Skin epidermis (tissue), 12 donors: ENCODE data around the gene SOX10.

Source experiments
- H3K27ac ChIP-seq, 21 experiments: fragments of 200-600 bp; sonication (generic) in 11 of 21; one replicate each; pipeline ENCODE4 v1.5.0; 2020; ENCODE audit warnings: mild to moderate bottlenecking in 3 of 21, inconsistent platforms in 2 of 21, moderate library complexity in 2 of 21
- H3K4me3 ChIP-seq, 7 experiments: fragments of 200-600 bp; sonication (generic) in 2 of 7; one replicate each; pipeline ENCODE4 v1.5.0; 2020; ENCODE audit warnings: inconsistent platforms in 2 of 7, mild to moderate bottlenecking in 2 of 7, moderate library complexity in 1 of 7

The SOX10 gene

DNA sequence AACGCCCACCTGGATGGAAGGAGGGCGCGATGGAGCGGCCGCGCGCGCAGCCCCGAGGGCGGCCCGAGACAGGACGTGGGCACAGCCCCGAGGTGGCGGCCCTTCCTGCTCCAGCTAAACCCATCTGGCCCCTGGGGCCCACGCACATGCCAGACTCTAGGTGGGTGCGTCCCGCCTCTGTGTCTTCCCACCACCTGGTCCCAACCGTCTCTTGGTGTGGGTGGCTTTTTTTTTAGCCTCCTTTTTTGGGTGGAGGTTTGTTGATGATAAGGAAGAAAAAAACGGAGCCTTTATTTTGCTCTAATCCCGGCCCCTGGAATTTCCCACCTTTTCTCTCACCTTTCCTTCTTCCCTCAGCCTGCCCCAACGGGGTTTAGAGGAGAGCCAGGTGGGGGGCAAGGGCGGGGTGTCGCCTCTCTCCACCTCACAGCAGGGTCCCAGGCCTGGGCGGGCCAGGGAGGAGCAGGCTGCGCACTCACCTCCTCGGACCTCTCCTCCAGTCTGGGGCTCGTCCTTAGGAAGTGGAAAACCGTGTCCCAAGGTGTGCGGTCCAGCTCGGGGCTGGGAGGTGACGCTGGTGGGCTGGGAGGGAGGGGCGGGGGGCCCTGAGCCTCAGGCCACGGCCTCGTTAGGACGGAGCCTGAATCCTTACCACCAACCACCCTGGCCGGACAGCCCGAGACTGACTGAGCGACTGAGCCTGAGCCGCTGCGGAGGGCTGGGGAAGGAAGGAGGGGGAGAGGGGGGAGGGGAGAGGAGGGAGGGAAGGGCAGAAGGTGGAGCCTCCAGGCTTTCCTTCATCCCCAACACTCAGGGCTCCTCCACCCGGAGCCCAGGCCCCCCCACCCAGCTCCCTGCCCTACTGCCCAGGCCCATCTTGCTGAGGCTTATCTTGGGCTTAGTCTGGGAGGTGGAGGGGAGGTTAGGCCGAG, at the start of gene SOX10:
TSS of gene SOX10 (minus strand) at position 696 of the 932 bp plus-strand sequence. CDS start 771 bp downstream, outside the sequence.
- Histone ChIP-seq H3K27ac (peak within 1 kb of the TSS in 7 of 21 experiments; percentile 26 to 78 (median 48)), H3K4me3 (peak within 1 kb of the TSS in 1 of 7 experiments; percentile 1)

DNA sequence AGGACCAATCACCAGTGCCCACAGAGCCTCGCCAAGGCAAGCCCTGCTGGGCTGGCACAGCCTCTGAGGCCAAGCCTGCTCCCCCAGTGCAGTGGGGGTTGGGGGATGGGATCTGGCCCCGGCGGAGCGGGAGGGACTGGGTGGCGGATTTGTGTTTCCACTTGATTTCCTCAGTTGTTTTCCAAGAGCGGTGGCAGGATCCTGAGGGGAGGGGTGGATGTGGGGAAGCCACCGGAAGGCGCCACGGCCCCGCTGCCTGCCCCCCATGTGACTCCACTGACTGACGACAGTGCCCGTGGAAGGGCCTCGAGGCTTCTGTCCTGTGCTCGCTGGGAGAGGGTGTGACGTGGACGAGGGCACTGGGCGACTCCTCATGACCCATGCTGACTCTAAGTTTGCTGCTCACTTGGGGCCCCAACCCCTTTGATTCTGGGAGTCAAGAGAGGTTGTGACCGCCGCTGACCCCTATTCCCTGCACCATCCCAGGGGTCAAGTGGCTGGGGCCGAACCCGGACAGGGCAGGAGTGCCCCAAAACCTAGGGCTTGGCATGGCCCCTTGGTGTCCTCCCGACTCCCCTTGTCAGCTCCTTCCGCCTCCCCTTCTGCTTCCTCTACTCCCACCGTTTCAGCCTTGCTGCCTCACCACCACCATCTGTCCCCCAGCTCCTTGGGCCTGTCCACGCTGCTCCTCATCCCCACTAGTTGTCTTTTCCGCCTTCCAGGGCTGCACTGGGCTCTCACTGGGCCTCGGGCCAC, 49.3 kb upstream of the SOX10 start:
- no peak overlapping the region for H3K4me3 ChIP-seq
- H3K27ac ChIP-seq, result peak overlapping the region in 14 of 21 experiments; percentile 0 to 68 (median 24)

DNA sequence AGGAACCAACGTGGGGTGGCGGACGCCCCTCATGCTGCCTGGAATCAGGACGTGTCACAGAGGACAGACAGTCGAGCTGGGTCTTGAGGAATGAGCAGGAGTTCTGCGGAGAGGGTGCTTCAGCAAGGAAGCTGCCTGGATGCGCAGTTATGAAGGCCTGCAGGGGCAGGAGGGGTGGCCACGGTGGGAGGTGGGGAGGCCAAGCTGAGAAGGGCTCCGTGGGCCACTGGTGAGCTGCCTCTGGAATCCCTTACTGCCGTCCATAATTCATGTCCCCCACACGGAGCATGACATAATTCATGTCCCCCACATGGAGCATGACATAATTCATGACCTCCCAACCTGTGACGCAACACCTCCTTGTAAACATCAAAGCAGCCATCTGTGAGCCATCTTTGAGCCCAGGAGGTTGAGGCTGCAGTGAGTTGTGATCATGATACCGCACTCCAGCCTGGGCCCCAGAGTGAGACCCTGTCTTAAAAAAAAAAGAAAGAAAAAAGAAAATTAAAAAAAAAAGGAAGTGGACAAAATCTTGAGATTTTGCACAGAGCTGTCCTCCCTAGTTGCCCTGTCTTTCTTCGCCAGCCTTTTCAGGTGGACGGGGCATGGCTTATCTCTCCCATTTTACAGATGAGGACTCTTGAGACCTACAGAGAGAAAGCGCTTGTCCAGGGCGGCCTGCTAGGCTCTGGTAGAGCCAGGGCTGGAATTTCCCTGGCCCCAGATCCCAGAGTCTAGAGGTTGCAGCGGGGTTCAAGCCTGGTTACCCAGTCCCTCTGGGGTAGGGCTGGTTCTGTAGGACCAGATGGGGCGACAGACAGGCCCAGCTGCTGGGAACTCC, 48.5 kb upstream of the SOX10 start:
- no peak overlapping the region for H3K4me3 ChIP-seq
- H3K27ac ChIP-seq, result peak overlapping the region in 7 of 21 experiments; percentile 4 to 68 (median 34)

DNA sequence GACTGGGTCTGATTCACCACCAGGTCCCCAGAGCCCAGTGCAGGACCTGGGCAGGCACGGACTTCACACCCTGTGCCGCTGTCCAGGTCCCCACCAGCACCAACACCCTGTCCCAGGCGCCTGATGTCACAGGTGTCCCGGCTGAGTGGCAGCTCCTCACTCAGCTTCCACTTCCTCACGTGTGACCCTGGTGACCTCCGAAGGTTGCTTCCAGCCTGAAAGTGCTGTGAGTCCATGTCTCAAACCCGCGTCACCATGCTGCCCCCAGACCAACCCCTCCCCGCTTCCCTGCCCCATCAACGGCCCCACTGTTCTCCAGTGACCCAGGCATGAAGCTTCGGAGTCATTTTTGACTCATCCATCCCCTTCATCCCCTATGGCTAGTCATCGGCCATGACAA, 47.1 kb upstream of the SOX10 start:
- H3K4me3 ChIP-seq, result no peak overlapping the region
- peak overlapping the region in 1 of 21 experiments; percentile 20 for H3K27ac ChIP-seq

DNA sequence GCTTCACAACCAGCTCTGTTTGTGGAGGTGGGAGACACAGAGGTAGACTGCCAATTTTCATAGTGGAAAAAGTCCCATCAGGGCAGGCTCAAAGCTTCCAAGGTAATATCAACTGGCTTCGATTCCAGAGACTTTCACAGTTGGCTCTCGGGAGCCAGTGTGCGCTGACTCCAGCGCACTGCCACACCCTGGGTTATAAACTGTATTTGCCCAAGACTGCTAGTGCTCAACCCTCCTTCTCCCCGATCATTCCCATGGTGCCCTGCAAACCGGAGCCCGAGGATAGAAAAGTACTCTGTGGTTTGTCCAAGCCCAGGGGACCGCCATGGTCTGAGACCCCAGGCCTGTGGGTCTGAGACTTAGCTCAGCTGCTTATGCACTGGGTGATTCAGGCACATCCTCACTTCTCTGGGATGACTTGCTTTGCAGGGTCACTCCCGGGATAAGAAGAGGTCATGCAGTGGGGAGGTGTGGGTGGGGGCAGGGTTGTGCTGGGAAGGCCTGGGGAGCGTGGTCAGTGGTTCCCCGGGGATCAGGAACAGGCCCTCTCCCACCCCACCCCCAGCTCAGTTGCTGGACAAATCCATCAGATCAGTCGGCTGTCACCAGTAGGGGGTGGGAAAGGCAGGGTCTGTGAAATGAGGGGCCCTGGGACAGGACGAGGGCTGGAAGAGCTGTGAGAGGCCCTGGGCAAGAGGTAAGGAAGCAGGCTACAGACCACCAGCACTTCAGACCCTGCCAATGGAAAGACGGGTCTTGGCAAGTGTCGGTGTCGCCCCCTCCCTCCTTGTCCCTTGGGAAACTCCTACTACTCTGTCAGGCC, 46.2 kb upstream of the SOX10 start:
- Histone ChIP-seq H3K4me3 (no peak overlapping the region), H3K27ac (peak overlapping the region in 2 of 21 experiments; percentile 20 to 24)

DNA sequence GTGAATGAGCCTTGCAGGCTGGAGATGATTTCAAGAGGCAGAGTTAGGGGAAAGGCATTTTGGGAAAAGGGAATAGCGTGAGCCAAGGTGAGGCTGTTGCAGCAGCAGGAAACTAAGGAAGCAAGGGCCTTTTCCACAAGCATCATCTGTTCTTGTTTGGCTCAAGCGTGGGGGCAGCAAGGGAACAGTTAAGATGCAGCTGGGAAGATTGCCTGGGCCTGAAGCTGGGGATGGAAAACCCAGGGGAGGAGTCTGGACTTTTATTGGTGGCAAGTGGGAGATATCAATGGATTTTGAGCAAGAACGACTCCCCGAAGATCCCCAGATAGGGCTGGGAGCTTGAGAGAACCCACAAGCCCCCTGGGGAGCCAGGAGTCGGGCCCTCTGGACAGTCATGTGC, 45.5 kb upstream of the SOX10 start:
- Histone ChIP-seq H3K27ac (peak overlapping the region in 3 of 21 experiments; percentile 14 to 24 (median 20)), H3K4me3 (no peak overlapping the region)

DNA sequence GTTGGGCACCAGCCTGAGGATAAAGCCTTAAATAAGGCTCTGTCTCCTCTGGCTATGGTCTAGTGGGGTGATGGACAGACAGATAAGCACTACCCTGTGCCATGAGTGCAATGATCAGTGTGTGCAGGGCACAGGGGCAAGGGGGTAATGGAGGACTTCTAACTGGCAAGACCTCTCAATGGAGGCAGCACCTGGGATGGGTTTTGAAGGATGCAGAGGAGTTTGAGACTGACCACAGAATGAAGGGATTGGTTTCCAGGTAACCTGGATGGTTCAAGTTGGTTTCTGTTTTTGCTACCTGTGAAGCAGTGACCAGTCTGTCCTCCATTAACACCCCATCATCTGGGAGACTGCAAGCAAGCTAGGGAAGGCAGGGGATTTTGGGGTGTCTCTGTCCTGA, 45.0 kb upstream of the SOX10 start:
- no peak overlapping the region for H3K4me3 ChIP-seq
- H3K27ac ChIP-seq, result peak overlapping the region in 1 of 21 experiments; percentile 20

DNA sequence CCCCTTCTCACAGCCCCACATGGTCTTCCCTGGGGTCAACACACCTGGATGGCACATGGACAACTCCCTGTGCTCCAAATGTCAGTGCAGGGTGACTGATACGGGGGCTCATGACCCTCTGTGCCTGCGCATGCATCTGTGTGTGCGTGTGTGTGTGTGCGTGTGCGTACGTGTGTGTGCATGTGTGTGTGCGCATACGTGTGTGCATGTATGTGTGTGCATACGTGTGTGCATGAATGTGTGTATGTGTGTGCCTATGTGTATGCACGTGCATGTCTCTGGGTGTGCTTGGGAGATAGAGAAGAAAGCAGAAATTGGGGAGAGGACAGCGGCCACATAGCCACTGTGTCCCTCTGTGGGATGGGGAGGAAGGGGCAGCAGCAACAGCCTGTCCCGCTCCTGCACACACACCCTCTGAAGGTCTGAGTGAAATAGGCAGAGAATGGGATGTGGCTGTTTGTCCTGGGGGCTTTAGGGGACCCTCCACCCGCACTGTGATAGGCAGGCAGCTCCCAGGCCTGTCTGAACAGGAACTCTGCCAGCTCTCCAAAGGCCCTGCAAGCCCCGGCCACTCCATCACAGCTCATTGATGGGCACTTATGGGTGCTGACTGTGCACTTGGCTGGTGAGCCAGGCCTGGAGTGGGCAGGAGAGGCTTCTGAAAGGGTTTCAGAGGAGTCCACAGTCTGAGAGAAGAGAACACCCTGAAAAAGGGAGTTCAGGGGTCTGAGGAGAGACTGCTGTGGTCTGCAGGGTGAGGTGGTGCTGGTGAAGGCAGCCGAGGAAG, 44.2 kb upstream of the SOX10 start:
- no peak overlapping the region for H3K4me3 ChIP-seq
- H3K27ac ChIP-seq, result no peak overlapping the region

DNA sequence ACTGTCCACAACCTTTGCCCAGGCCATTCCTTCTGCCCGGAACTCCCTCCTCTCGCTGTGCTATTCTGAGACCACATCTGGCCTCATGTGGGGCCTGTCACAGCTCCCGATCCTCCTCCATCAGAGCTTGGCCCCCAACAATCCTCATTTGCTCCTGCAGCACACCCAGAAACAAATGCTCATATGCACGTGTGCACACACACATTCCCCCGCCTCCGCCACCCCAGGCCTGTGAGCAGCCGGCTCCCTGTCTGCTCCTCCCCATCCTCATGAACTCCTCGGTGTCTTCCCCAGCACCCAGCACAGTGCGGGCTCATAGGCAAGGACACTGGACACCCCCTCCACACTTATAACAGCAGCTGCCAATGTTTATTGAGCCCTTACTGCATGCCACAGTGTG, 43.1 kb upstream of the SOX10 start:
- Histone ChIP-seq H3K4me3 (no peak overlapping the region), H3K27ac (peak overlapping the region in 1 of 21 experiments; percentile 34)

DNA sequence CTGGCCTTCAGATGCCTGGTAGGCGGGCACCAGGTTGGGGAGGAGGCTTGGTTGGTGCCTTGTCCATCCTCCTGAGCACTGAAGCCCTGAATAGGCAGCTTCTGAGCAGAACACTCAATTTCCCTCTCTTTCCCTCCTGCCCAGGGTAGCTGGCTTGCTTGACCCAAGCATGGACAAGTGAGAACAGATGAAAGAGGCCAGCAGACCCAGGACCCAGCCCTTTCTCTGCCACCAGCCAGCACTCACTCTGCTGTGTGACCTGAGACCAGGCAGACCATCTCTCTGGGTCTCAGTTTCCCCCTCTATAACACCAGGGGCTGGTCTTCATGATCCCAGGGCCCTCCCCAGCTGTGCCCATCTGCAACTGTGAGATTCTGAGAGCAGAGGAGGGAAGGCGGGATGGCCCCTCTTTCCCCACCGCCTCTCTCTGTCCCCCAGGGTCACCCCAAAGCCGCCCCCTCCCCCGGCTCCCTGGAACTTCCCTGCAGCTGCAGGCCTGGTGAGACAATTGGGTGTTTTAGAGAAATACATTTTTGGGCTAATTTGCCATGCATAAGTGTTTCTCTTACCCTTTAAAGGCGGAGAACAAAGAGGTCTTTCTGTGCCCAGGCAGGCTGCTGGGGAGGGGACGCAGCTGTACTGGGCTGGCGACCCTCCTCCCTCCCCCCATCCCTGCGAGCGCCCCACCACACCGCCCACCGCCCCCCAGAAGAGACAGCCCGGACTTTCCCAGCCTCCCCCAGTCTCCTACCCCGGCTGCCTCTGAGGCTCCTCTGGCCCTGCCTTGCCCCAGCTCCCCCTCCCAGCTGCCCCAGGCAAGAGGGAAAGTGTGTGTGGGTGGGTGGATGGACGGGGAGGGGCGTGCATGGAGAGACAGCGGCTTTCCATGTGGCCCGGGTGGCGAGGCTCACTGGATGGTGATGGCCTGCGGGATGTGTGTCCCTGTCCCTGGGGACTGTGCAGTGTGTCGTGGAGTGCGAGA, 42.1 kb upstream of the SOX10 start:
- Histone ChIP-seq H3K27ac (peak overlapping the region in 2 of 21 experiments; percentile 3 to 19), H3K4me3 (no peak overlapping the region)

DNA sequence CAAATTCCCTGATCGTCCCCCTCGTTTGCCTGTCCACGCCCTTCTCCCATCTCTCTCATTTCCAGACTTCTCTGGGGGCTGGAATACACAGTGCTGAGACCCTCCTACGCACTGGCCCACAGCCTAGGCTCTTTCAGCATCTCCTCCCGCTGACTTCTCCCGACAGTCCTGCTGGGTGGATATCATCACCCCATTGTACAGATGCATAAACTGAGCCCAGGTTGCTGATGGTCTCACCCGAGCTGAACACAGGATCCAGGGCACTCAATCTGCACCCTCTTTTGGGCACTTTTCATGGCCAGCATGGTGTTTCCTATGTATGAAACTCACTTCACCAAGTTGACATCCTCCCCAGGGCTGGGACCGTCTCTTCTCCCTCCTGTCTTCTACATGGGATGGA, 41.2 kb upstream of the SOX10 start:
- peak overlapping the region in 1 of 21 experiments; percentile 19 for H3K27ac ChIP-seq
- no peak overlapping the region for H3K4me3 ChIP-seq

DNA sequence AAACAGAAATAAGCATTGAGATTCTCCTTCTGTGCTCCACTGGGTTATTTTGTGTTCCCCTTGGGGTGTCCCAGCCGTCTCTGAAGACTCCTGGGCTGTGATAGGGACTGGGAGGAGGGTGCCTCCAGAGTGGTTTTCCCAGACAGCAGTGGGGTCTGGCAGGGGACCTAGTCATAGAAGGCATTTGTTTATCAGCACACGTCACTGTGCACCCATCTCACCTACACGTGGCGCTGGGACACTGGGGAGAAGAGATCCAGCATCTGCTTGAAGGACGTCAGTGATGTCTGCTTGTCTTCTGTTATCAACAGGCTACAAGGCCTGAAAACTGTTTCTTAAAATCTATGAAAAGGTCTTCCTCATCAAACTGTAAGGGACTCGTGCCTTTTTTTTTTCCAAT, 38.7 kb upstream of the SOX10 start:
- Histone ChIP-seq H3K4me3 (no peak overlapping the region), H3K27ac (no peak overlapping the region)

DNA sequence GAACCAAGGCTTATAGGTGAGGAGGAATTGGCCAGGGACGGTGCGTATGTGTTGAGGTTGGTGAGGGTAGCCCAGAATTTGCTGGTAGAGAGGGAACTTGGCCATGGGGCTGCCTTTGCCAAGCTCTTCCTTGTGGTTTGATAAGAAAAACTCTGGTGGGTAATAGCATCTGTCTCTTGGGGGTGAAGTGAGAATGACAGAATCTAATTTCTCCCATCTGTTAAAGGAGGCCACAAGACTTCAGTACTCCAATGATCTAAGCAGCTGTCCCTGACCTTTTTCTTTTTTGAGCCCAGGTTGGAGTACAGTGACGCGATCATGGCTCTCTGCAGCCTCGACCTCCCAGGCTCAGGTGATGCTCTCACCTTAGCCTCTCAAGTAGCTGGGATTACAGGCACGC, 36.9 kb upstream of the SOX10 start:
- Histone ChIP-seq H3K4me3 (no peak overlapping the region), H3K27ac (no peak overlapping the region)

DNA sequence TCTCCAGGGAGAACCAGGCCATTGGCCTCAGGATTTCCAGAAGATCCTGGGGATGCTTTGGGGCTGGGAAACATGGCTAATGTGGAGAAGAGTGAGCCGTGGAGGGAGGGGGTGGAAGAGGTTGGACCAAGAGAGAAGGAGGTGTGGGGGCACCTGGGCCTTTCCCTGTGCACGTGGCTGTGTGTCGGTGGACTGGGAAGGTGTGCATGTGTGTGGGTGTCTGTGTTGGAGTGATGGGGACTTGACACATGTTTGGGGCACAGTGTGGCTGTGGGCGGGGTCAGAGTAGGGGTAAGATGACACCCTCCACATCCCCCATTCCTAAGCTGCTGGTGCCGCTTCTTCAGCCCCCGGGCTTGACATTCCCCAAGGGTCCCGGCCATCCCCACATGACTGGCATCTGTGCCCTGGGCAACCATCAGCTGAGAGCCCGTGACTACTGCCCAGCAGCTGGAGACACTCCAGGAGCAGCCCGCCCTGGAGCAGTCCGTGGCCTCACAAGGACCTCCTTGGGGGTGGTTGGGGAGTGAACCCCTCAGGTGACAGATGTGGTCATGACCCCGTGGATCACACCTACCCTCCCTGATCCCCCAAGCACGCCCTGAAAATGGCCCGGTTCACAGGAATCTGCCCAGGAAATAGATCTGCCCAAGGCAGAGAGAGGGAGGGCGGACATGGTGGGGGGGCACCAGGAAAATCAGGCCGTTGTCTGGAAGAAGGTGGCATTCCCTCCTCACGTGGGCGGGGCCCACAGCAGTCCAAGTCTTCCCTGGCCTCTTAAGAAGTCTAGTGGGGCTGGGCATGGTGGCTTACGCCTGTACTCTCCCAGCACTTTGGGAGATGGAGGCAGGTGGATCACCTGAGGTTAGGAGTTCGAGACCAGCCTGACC, 34.8 kb upstream of the SOX10 start:
- Histone ChIP-seq H3K4me3 (no peak overlapping the region), H3K27ac (peak overlapping the region in 4 of 21 experiments; percentile 32 to 81 (median 69))

DNA sequence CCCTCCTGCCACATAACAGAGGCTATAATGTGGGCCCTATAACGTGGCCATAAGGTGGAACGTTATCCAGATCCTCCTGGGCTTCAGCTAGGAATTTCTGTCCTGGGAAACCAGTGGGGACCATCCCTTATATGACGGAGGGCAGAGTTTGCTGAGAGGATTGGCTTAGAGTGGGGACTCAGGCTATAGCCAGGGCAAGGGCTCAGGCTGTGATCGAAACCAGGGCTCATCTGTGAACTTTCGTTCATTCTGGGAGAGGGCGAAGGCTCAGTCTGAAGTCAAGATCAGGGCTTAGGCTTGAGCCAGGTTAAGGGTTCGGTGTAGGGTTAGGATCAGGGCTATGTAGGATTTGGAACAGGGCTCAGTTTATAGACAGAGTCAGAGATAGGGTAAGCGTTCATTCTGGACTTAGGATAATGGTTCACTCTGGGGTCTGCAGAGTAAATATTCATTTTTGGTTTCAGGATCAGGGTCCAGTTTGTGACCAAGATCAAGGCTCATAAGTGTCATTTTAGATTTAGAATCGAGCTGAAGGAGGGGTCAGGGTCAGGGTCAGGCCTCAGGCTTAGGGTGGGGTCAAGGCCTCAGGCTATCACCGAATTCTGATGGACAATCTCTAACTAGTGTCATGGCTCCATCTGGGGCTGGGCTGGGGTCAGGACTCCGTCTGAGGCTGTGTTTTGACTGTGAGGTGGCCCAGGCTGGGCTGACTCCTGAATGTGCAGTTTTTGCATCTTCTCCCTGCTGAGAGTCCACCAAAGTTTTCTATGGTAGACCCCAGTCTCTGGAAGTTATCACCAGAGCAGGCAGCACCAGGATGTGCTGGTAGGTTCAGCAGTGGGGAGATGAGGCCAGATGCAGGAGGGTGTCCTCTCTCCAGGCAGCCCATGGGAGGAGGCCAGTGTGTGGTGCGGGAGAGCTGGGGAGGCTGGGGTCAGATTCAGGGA, 33.9 kb upstream of the SOX10 start:
- H3K4me3 ChIP-seq, result no peak overlapping the region
- peak overlapping the region in 16 of 21 experiments; percentile 34 to 90 (median 80) for H3K27ac ChIP-seq
